ENCODE results near the gene EDIL3.

DNA sequence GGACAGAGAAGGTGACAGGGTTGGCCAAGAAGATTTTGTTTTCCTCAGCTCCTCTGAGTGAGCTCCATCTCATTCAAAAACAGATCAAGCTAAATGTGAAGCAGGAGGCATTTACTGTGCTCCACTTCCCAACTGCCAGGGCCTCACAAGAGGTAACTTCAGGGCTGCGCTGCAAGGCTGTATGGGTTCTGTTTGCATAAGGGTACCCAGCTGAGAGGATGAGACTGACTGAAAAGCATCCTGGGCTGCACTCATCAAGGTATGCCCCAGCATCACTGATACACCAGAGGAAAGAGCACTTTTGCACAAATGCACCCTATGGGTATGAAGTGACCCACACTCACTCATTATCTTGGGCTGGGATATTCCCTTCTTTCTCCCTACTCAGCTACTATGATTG is 347.8 kb downstream of the EDIL3 start:
- TF ChIP-seq POLR2A (IDR thresholded peaks at IDR 0.05): no peak
- TF ChIP-seq, protein P1, sequence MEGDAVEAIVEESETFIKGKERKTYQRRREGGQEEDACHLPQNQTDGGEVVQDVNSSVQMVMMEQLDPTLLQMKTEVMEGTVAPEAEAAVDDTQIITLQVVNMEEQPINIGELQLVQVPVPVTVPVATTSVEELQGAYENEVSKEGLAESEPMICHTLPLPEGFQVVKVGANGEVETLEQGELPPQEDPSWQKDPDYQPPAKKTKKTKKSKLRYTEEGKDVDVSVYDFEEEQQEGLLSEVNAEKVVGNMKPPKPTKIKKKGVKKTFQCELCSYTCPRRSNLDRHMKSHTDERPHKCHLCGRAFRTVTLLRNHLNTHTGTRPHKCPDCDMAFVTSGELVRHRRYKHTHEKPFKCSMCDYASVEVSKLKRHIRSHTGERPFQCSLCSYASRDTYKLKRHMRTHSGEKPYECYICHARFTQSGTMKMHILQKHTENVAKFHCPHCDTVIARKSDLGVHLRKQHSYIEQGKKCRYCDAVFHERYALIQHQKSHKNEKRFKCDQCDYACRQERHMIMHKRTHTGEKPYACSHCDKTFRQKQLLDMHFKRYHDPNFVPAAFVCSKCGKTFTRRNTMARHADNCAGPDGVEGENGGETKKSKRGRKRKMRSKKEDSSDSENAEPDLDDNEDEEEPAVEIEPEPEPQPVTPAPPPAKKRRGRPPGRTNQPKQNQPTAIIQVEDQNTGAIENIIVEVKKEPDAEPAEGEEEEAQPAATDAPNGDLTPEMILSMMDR (IDR thresholded peaks at IDR 0.05): no peak
